ENCODE data around the gene PLVAP. TPM values are rescaled to one million over a fixed set of nuclear protein-coding genes. Genes with fewer than 3 reads are reported as not detected.

PLVAP gene
- total and polyA plus RNA-seq, 9 of the 15 experiments (the other 6 are each of a cell fraction or from before 2014, with no cell fraction given), result 0.09 to 0.84 (median 0.51) TPM; not detected in 4

GRCh38 chr19:17309198-17309964 lies 67.8 kb downstream of the PLVAP start, which contains the start of gene DDA1 (continued):
- TF ChIP-seq ZBTB49 (CRISPR knock-in tag; IDR thresholded peaks at IDR 0.05; ENCODE audit: borderline replicate concordance) (no peak), TCF7 (IDR thresholded peaks at IDR 0.05; ENCODE audit: borderline replicate concordance) (no peak), ZNF232 (CRISPR knock-in tag; IDR thresholded peaks at IDR 0.05) (no peak), COPS2 (conservative IDR thresholded peaks at IDR 0.05) (no peak), ZNF644 (tag; IDR thresholded peaks at IDR 0.05; ENCODE audit: low read depth) (no peak), PKNOX1 (IDR thresholded peaks at IDR 0.05) (peak; percentile 76), FOXA1 (IDR thresholded peaks at IDR 0.05; ENCODE audit: borderline replicate concordance) (no peak), FIP1L1 (IDR thresholded peaks at IDR 0.05; ENCODE audit: low read depth, low read length, poor library complexity, severe bottlenecking) (no peak), PCBP2 (IDR thresholded peaks at IDR 0.05; ENCODE audit: low read depth, low read length, poor library complexity, severe bottlenecking) (no peak), TFAP4 (CRISPR knock-in tag; IDR thresholded peaks at IDR 0.05; ENCODE audit: borderline replicate concordance) (peak; percentile 82), HMGN3 (IDR thresholded peaks at IDR 0.05; ENCODE audit: borderline replicate concordance, extremely low read depth, insufficient read length, low read depth, low read length) (no peak), DNMT1 (IDR thresholded peaks at IDR 0.05) (no peak), FOXK1 (CRISPR knock-in tag; IDR thresholded peaks at IDR 0.05; ENCODE audit: borderline replicate concordance) (no peak), SLC30A9 (CRISPR knock-in tag; IDR thresholded peaks at IDR 0.05) (no peak), RNF2 (IDR thresholded peaks at IDR 0.05) (no peak), IFI16 (CRISPR knock-in tag; IDR thresholded peaks at IDR 0.05) (no peak), PTRF (tag; IDR thresholded peaks at IDR 0.05) (no peak), CBX5 (IDR thresholded peaks at IDR 0.05; ENCODE audit: borderline replicate concordance, low read depth) (no peak), ZNF143 (CRISPR knock-in tag; IDR thresholded peaks at IDR 0.05) (peak; percentile 93), MECOM (CRISPR knock-in tag; IDR thresholded peaks at IDR 0.05) (no peak), KLF13 (tag; IDR thresholded peaks at IDR 0.05; ENCODE audit: borderline replicate concordance, low read depth) (no peak; the same call in 1 of the 2 replicates), ARID2 (IDR thresholded peaks at IDR 0.05) (no peak), MEF2D (tag; conservative IDR thresholded peaks at IDR 0.05; ENCODE audit: low read depth) (no peak)

All from K562 (cell line).